ENCODE measurements around the gene EMC10.

Gene EMC10

GRCh38 chr19:50486823-50487515, 10.7 kb downstream of the EMC10 start:
- Histone ChIP-seq H3K27me3 (ENCODE audit: insufficient read depth, poor library complexity, severe bottlenecking) (peaks cover 2% of the 10 kb centered on the region), H3K27ac (replicated peaks) (no peak overlapping the region), H3K4me3 (replicated peaks; ENCODE audit: insufficient read depth, low read length) (no peak overlapping the region)
- DNase-seq (ENCODE audit: low read depth in 1 of 2, low spot score in 1 of 2): peak; percentile 26 to 43
- TF ChIP-seq CTCF (IDR thresholded peaks at IDR 0.05; ENCODE audit: insufficient read depth, low read length) (no peak), GABPA (IDR thresholded peaks at IDR 0.05; ENCODE audit: low read depth) (no peak), SPI1 (IDR thresholded peaks at IDR 0.05; ENCODE audit: borderline replicate concordance, low read depth) (no peak), REST (IDR thresholded peaks at IDR 0.05; ENCODE audit: insufficient replicate concordance, low read depth) (no peak), POLR2AphosphoS5 (IDR thresholded peaks at IDR 0.05; ENCODE audit: low read depth) (no peak)

- H3K4me3 ChIP-seq (replicated peaks; ENCODE audit: insufficient read depth, low read length): peak overlapping the region; percentile 11; the same call in 1 of the 2 replicates
- no peak overlapping the region for H3K27ac ChIP-seq (replicated peaks)
- peak; percentile 7 to 48 for DNase-seq (ENCODE audit: low read depth in 1 of 2, low spot score in 1 of 2)
- H3K27me3 ChIP-seq (ENCODE audit: insufficient read depth, poor library complexity, severe bottlenecking): peaks cover 2% of the 10 kb centered on the region
- TF ChIP-seq REST (IDR thresholded peaks at IDR 0.05; ENCODE audit: insufficient replicate concordance, low read depth) (no peak), SPI1 (IDR thresholded peaks at IDR 0.05; ENCODE audit: borderline replicate concordance, low read depth) (no peak), CTCF (IDR thresholded peaks at IDR 0.05; ENCODE audit: insufficient read depth, low read length) (no peak), GABPA (IDR thresholded peaks at IDR 0.05; ENCODE audit: low read depth) (no peak), POLR2AphosphoS5 (IDR thresholded peaks at IDR 0.05; ENCODE audit: low read depth) (no peak)
These were observed 12.3 kb downstream of the EMC10 start for GRCh38 chr19:50488389-50489194.

- no peak for DNase-seq (ENCODE audit: low read depth in 1 of 2, low spot score in 1 of 2)
- no peak overlapping the region for H3K4me3 ChIP-seq (replicated peaks; ENCODE audit: insufficient read depth, low read length)
- H3K27ac ChIP-seq (replicated peaks): no peak overlapping the region
- TF ChIP-seq POLR2AphosphoS5 (IDR thresholded peaks at IDR 0.05; ENCODE audit: low read depth) (no peak), SPI1 (IDR thresholded peaks at IDR 0.05; ENCODE audit: borderline replicate concordance, low read depth) (no peak), CTCF (IDR thresholded peaks at IDR 0.05; ENCODE audit: insufficient read depth, low read length) (no peak), REST (IDR thresholded peaks at IDR 0.05; ENCODE audit: insufficient replicate concordance, low read depth) (no peak), GABPA (IDR thresholded peaks at IDR 0.05; ENCODE audit: low read depth) (no peak)
- H3K27me3 ChIP-seq (ENCODE audit: insufficient read depth, poor library complexity, severe bottlenecking): peaks cover 2% of the 10 kb centered on the region
These were observed 13.2 kb downstream of the EMC10 start for GRCh38 chr19:50489461-50490011.

Data from HL-60 (cell line).